Measurements from ENCODE around the gene NFE2L2.

Gene NFE2L2

GRCh38 chr2:177303939-177304338 lies 39.4 kb upstream of the NFE2L2 start:
- ChIA-PET CTCF (no interaction called here), POLR2A (ENCODE audit: low non-redundant PET) (no interaction called here)
- TF ChIP-seq CTCF (conservative IDR thresholded peaks at IDR 0.05; ENCODE audit: low read depth) = no peak
- no peak overlapping the region for H3K27ac ChIP-seq
- no peak for DNase-seq (ENCODE audit: low spot score)

GRCh38 chr2:177302552-177302951 lies 38.0 kb upstream of the NFE2L2 start:
- no peak for DNase-seq (ENCODE audit: low spot score)
- TF ChIP-seq CTCF (conservative IDR thresholded peaks at IDR 0.05; ENCODE audit: low read depth) = no peak
- no peak overlapping the region for H3K27ac ChIP-seq
- ChIA-PET CTCF (interaction anchor here (0.6 to 1.0 kb wide), 2 partner anchors 18 to 39 kb away, joined by 3 to 4 read pairs; no protein-coding TSS in a partner anchor), POLR2A (ENCODE audit: low non-redundant PET) (no interaction called here)

GRCh38 chr2:177298191-177298590 lies 33.7 kb upstream of the NFE2L2 start:
- DNase-seq (ENCODE audit: low spot score) = no peak
- H3K27ac ChIP-seq = no peak overlapping the region
- ChIA-PET POLR2A (ENCODE audit: low non-redundant PET) (no interaction called here), CTCF (no interaction called here)
- TF ChIP-seq CTCF (conservative IDR thresholded peaks at IDR 0.05; ENCODE audit: low read depth) = no peak

- POLR2A ChIA-PET (ENCODE audit: low non-redundant PET) = no interaction called here
- CTCF ChIA-PET = interaction anchor here (0.5 to 1.2 kb wide), 3 partner anchors 10 to 65 kb away, joined by 3 to 4 read pairs (median 4); no protein-coding TSS in a partner anchor
- H3K27ac ChIP-seq = no peak overlapping the region
These were observed 31.5 kb upstream of the NFE2L2 start for GRCh38 chr2:177296040-177296439.

GRCh38 chr2:177295484-177295883 lies 31.0 kb upstream of the NFE2L2 start:
- CTCF ChIA-PET = interaction anchor here (0.5 to 1.2 kb wide), 2 partner anchors 13 to 64 kb away, joined by 3 to 4 read pairs; no protein-coding TSS in a partner anchor
- no peak for DNase-seq (ENCODE audit: low spot score)
- no peak overlapping the region for H3K27ac ChIP-seq
- POLR2A ChIA-PET (ENCODE audit: low non-redundant PET) = no interaction called here
- no peak for TF ChIP-seq CTCF (conservative IDR thresholded peaks at IDR 0.05; ENCODE audit: low read depth)

More at GRCh38 chr2:177296040-177296439, 31.5 kb upstream of the NFE2L2 start:
- peak; percentile 30 for DNase-seq (ENCODE audit: low spot score)
- peak; percentile 56 for TF ChIP-seq CTCF (conservative IDR thresholded peaks at IDR 0.05; ENCODE audit: low read depth)

- no peak for TF ChIP-seq CTCF (conservative IDR thresholded peaks at IDR 0.05; ENCODE audit: low read depth)
- POLR2A ChIA-PET (ENCODE audit: low non-redundant PET) = no interaction called here
- no peak for DNase-seq (ENCODE audit: low spot score)
- no peak overlapping the region for H3K27ac ChIP-seq
- CTCF ChIA-PET = no interaction called here
These were observed 27.2 kb upstream of the NFE2L2 start for GRCh38 chr2:177291701-177292100.
